GM21423 (cell line): Measurements from ENCODE around the gene LY6G5C.

ENCODE experiments used
- ATAC-seq: cut with Tn5 transposase; IDR thresholded peaks from one replicate; pipeline ENCODE4 v1.9.1; 2021; ENCODE audit warnings: mild to moderate bottlenecking, moderate library complexity; ENCODE audit not compliant: unreplicated experiment

LY6G5C gene

DNA sequence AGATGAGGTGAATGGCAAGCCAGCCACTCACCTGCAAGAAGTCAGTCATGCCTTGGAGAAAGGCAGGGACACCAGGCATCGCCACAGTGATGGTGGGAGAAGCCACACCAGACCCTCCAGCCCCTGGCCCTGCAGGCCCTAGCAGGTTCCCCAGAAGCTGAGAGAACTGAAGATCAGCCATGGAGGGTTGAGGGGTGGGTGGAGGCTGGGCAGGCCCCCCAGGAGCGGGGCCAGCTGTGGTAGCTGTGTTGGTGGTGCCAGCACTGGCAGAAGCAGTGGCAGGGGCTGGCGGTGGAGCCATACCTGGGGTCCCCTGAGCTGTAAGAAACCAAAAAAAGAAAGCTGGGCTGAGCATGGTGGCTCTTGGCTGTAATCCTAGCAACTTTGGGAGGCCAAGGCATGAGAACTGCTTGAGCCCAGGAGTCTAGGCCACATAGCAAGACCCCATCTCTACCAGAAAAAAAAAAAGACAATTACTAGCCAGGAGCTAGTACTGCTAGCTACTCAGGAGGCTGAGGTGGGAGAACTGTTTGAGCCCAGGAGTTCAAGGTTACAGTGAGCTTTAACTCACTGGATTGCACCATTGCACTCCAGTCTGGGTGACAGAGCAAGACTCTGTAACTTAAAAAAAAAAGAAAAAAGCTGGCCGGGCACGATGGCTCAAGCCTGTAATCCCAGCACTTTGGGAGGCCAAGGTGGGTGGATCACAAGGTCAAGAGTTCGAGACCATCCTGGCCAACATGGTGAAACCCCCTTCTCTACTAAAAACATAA lies 37.9 kb downstream of the LY6G5C start:
- no peak for ATAC-seq

DNA sequence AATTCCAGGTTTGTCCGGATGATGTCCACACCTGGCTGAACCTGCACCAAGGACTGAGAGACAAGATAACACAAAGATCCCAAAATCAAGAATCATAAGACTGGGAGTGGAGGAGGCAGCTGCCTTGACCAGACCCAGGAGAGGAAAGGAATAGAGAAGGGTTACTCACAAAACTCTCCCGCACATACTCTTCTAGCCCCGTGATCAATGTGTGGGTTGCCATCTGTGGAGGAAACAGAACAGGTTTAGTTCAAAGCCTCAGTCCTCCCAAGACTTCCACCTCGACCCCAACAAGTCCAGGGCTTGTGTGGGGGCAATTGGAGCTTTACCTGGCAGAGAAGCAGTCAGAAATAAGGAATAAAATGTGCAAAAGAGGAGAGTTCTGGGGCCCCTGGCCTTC lies 39.5 kb downstream of the LY6G5C start:
- no peak for ATAC-seq

DNA sequence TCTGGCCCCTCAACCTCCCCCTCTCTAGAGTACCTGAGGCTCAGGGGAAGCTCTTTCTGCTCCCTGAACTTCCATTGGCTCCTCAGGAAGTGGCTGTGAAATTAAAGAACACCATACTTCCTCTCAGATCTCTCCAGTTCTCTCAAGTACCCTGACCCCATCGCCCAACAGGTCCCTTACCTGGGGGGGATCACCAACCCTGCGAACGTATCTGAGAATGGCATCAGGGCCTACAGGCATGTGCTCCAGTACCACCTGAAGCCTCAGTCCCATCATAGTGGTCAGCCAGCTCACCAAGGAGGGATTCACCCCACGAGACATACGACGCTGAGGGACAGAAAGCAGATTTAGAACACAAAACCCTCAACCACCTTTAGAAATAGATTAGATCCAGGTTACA lies 40.3 kb downstream of the LY6G5C start:
- ATAC-seq, result no peak

DNA sequence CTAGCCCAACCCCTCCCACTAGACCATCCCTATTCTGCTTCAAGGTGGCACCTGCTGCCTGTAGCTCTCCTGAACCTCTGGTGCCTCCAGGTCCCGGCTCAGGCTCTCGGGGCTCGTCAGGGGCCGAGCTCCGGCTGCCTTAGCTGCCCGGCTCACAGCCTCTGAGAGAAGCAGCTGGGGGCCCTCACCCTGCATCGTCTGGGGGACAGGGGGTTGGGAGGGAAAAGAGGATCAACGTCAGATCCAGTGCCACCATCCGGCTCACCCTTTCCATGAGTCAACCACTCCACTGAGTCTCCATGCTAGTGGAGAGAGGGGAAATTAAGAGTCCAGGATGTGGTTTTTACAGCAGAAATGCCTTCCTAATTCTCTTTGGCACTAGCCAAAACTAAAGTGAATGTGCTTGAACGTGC lies 41.4 kb downstream of the LY6G5C start:
- no peak for ATAC-seq

GRCh38 chr6:31639043-31639442 lies 41.8 kb downstream of the LY6G5C start:
- ATAC-seq, result no peak

DNA sequence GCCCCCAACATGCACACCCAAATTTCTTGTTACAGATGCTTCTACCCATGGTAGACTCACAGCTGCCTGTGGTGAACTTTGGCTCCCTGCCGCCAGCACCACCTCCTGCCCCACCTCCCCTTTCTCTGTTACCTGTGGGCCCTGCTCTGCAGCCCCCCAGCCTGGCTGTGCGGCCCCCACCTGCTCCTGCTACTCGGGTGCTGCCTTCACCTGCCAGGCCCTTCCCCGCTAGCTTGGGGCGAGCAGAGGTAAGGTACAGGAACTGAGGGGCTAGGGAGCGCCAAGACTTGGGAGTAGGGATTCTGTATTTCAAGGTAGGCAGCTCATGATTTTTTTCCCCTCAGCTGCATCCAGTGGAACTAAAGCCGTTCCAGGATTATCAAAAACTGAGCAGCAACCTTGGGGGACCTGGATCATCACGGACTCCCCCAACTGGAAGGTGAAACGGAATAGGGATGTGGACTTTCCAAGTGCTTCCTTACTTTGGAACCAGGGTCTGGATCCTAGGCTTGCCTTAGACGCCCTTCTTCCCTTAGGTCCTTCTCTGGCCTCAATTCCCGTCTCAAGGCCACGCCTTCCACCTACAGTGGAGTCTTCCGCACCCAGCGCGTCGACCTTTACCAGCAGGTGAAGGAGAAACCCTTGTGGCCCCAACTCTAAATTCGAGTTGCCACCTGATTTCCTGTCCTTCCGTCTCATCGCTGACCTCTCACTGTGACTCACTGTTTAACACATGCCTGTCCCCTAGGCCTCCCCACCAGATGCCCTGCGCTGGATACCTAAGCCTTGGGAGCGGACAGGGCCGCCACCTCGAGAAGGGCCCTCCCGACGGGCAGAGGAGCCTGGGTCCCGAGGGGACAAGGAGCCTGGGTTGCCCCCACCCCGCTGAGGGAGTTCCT lies 43.9 kb downstream of the LY6G5C start:
- ATAC-seq, result no peak

DNA sequence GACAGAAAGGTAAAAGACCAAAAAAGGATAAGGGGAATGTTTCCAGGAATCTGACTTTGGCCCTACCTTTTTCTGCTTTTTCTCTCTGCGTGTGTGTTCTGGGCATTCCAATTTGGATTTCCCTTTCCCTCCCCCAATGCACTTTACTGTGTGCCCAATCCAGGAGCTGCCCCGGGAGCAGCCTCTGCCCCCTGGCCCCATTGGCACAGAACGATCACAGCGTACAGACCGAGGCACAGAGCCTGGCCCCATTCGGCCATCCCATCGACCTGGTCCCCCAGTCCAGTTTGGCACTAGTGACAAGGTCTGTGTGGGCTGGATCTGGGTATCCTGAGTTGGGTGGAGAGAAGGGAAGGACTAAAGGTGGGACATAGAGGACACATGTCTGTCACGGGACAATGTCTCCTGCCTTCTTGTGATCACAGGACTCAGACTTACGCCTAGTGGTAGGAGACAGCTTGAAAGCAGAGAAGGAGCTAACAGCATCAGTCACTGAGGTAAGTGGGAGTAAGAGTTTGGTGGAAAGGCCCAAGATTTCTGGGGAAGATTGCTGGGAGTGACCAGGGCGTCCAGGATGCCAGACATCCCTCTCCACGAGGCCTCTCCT lies 45.8 kb downstream of the LY6G5C start:
- no peak for ATAC-seq

DNA sequence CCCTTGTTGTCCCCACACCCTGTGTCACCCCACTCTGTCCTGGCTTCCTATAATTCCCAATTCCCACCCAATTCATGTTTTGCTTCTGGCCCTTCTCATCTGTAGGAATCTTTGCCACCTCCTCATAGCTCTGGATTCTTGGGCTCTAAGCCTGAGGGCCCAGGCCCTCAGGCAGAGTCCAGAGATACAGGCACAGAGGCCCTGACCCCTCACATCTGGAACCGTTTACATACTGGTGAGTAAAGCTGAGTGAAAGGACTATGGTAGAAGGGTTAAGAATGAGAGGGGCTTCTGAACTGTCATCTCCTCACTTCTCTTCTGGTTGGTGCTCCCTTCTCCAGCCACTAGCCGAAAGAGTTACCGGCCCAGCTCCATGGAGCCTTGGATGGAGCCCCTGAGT lies 46.7 kb downstream of the LY6G5C start:
- ATAC-seq, result no peak

DNA sequence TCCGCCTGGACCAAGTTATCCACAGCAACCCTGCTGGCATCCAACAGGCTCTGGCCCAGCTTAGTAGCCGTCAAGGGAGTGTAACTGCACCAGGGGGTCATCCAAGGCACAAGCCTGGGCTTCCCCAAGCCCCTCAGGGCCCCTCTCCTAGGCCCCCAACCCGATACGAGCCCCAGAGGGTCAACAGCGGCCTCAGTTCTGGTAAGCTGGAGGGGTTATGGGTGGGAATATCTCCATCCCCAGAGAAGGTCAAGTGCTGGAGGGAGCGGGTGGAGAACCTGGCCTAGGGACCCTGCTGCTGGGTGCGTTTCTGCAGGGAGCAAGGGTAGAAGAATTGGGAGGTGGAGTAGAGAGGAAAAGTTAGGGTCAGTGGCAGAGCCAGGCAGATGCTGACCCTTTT lies 47.4 kb downstream of the LY6G5C start:
- no peak for ATAC-seq

- no peak for ATAC-seq
These were observed 48.5 kb downstream of the LY6G5C start for GRCh38 chr6:31632279-31632946.

- no peak for ATAC-seq
These were observed 49.1 kb downstream of the LY6G5C start for GRCh38 chr6:31631681-31632278.

- no peak for ATAC-seq
These were observed 49.7 kb downstream of the LY6G5C start for GRCh38 chr6:31631209-31631608.

GRCh38 chr6:31630177-31630934 lies 50.5 kb downstream of the LY6G5C start:
- ATAC-seq, result no peak

GRCh38 chr6:31629014-31629413 lies 51.9 kb downstream of the LY6G5C start:
- no peak for ATAC-seq

GRCh38 chr6:31627690-31628287 lies 53.1 kb downstream of the LY6G5C start:
- ATAC-seq, result no peak

DNA sequence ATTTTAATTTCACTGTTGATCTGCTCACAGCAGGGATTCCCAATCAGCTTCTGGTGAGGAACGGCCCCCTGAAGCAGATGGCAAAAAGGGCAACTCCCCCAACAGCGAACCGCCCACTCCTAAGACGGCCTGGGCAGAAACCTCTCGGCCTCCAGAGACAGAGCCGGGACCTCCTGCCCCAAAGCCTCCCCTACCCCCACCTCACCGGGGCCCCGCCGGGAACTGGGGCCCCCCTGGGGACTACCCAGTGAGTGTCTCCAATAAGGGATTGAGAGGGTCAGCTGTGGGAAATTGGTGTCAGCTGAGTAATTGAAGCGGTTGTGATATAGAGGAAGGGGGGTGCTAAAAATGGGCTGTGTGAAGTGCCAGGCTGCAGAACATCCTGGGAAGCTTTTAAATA lies 53.9 kb downstream of the LY6G5C start:
- ATAC-seq, result no peak
